Measurements from ENCODE around the gene SLC1A7.

- TF ChIP-seq TAF1 (IDR thresholded peaks at IDR 0.05; ENCODE audit: borderline replicate concordance, low read depth, low read length): no peak
- no peak for TF ChIP-seq POLR2AphosphoS5 (IDR thresholded peaks at IDR 0.05; ENCODE audit: low read depth, low read length)
- no peak for TF ChIP-seq POLR2A (IDR thresholded peaks at IDR 0.05; ENCODE audit: low read depth, low read length)
Observed at GRCh38 chr1:53046930-53047329, 95.5 kb downstream of the SLC1A7 start.
